Measurements from ENCODE around the gene PCDH12. TPM values are rescaled to one million over a fixed set of nuclear protein-coding genes. Genes with fewer than 3 reads are reported as not detected.

Gene PCDH12
- total and polyA plus RNA-seq, 8 donors, result 9.8 to 42.7 (median 37.4) TPM

DNA sequence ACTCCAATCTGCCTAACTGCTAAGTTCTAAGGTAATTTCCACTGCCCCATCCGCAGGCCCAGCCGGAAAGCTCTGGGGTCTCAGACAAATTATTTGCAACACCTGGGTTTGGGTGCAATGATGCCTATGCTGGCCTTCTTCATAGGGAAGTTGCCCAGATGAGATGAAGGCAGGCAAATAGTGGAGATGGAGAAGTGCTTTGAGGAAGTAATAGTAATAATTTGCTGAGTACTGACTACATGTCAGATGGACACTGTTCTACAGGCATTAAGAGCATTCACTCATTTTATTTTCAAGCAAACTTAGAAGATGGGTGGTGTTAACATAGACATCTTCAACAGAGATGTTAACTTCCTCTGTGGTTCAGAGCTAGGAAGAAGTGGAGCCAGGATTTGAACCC lies 3.8 kb downstream of the PCDH12 start:
- TF ChIP-seq, protein P1, sequence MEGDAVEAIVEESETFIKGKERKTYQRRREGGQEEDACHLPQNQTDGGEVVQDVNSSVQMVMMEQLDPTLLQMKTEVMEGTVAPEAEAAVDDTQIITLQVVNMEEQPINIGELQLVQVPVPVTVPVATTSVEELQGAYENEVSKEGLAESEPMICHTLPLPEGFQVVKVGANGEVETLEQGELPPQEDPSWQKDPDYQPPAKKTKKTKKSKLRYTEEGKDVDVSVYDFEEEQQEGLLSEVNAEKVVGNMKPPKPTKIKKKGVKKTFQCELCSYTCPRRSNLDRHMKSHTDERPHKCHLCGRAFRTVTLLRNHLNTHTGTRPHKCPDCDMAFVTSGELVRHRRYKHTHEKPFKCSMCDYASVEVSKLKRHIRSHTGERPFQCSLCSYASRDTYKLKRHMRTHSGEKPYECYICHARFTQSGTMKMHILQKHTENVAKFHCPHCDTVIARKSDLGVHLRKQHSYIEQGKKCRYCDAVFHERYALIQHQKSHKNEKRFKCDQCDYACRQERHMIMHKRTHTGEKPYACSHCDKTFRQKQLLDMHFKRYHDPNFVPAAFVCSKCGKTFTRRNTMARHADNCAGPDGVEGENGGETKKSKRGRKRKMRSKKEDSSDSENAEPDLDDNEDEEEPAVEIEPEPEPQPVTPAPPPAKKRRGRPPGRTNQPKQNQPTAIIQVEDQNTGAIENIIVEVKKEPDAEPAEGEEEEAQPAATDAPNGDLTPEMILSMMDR (IDR thresholded peaks at IDR 0.05), result no peak
- DNase-seq (no peak), ATAC-seq (peak; percentile 15)
- Histone ChIP-seq H3K27ac (peak overlapping the region in 1 of 2 donors; percentile 29), H3K4me3 (peak overlapping the region in 1 of 2 donors; percentile 30), H3K9me3 (no peaks in the 10 kb centered on the region), H3K36me3 (no peaks in the 10 kb centered on the region), H3K4me1 (peaks cover 15 to 48% of the 10 kb centered on the region in 2 donors), H3K27me3 (no peaks in the 10 kb centered on the region)
- intact Hi-C loops (cut with DNase I), result loop anchor here in 1 of 2 donors (10.0 kb wide), 1 partner anchor 69 kb away; no protein-coding TSS in a partner anchor

DNA sequence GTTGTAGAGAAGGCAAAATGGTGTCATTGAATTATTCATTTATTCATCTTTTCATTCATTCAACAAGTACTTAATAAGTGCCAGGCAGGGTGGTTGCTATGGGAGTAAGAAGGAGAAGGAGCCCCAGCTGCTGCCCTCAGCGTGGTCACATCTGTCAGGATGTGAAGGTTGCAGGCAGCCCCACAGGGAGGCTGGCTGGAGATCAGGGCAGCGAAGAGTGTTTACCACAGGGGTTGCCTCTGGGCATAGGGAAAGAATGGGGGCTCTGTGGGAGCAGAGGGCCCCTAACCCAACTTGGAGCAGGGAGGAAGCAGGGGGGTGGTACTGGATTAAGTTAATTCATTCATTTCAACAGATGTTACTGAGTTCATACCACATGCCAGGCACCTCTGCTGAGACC lies 6.0 kb downstream of the PCDH12 start:
- no peak for DNase-seq
- H3K36me3 ChIP-seq, result no peaks in the 10 kb centered on the region
- no peaks in the 10 kb centered on the region for H3K27me3 ChIP-seq
- TF ChIP-seq, protein P1 (IDR thresholded peaks at IDR 0.05), result no peak
- intact Hi-C loops (cut with DNase I), result loop anchor here in 1 of 2 donors (10.0 kb wide), 1 partner anchor 67 kb away; no protein-coding TSS in a partner anchor
- H3K27ac ChIP-seq, result peak overlapping the region in 1 of 2 donors; percentile 38
- peak overlapping the region in 1 of 2 donors; percentile 30 for H3K4me3 ChIP-seq
- no peak for ATAC-seq
- H3K9me3 ChIP-seq, result no peaks in the 10 kb centered on the region
- H3K4me1 ChIP-seq, result peaks cover 11 to 36% of the 10 kb centered on the region in 2 donors

DNA sequence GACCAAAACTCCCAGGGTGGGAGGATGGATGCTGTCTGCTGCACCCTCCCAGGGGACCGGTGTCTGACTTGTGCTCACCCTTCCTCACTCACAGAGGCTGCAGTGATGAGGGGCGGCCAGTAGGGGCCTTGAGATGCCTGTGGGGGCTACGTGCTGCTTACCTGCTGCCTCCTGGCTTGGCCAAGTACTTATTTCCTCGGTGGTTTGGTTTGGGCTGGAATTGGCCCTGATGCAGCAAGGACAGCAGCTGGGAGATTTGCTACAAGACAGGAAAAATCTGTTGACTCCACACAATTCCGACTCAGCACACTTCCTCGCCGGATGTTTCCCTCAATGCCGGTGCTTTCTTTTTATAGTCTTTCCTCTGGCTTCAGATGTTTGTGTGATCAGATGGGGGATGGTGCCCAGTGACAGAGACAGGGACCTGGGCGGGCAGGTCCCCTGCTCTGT lies 6.6 kb downstream of the PCDH12 start:
- DNase-seq (peak in 1 of 4 donors; percentile 60), ATAC-seq (no peak)
- H3K4me1 ChIP-seq, result peaks cover 11 to 43% of the 10 kb centered on the region in 2 donors
- H3K4me3 ChIP-seq, result no peak overlapping the region
- no peaks in the 10 kb centered on the region for H3K9me3 ChIP-seq
- TF ChIP-seq, protein P1 (IDR thresholded peaks at IDR 0.05), result peak in 1 of 2 donors; percentile 21
- H3K27ac ChIP-seq, result peak overlapping the region in 1 of 2 donors; percentile 38
- intact Hi-C loops (cut with DNase I), result loop anchor here in 1 of 2 donors (10.0 kb wide), 1 partner anchor 67 kb away; no protein-coding TSS in a partner anchor
- H3K27me3 ChIP-seq, result no peaks in the 10 kb centered on the region
- no peaks in the 10 kb centered on the region for H3K36me3 ChIP-seq

DNA sequence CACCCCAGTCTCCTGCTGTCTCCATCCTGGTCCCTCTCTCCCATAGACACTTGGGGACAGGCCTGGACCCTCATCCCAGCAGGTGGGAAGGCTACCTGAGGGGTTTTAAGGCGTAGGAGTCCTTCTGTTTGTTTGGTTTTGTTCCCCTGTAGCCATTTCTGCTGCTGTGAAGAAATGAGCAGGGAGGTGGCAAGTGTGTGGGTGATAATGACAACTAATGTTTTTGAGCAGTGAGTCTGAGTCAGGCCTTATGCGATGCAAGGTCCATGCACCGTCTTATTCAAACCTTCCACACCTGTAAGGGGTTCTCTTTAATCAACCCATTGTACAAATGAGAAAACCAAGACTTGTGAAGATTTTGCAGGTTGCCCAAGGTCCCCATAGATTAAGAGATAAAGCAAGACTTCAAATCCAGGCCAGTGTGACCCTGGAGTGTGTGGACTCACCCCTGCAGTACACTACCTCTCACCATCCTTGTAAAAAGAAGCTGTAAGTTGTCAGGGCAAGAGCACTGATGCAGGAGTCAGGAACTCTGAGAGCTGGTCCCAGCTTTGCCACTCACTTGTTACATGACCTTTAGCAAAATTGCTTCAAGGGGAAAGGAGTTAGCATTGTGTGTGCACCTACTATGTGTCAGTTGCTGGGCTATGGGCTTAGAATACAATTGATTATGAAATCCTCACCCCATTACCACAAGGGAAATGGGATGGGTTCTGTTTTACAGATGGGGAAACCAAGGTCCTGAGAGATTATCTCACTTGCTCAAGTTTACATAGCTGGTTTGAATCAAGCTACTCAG lies 7.6 kb downstream of the PCDH12 start:
- ATAC-seq, result no peak
- H3K27ac ChIP-seq, result peak overlapping the region in 1 of 2 donors; percentile 34
- no peaks in the 10 kb centered on the region for H3K36me3 ChIP-seq
- TF ChIP-seq, protein P1 (IDR thresholded peaks at IDR 0.05), result no peak
- intact Hi-C loops (cut with DNase I), result loop anchor here in 1 of 2 donors (10.0 kb wide), 1 partner anchor 66 kb away; no protein-coding TSS in a partner anchor
- DNase-seq, result no peak
- H3K27me3 ChIP-seq, result no peaks in the 10 kb centered on the region
- no peak overlapping the region for H3K4me3 ChIP-seq
- no peaks in the 10 kb centered on the region for H3K9me3 ChIP-seq
- H3K4me1 ChIP-seq, result peaks cover 11 to 52% of the 10 kb centered on the region in 2 donors

DNA sequence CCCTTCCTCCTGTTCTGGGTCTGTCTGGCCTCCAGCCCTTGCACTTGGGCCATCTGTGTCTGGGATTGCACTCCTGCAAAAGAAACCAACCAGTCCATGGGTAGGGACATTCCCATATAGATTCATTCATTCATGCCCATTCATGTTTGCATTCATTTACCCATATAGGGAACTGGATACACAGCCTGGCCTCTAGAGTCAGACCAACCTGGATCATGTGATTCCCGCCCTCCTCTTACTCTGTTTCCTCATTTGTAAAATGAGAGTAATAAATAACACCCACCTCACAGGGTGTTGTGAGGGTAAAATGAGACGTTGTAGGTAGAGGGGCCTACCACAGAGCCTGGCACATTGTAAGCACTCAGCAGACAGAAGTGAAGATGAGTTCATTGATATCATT lies 8.5 kb downstream of the PCDH12 start:
- TF ChIP-seq, protein P1 (IDR thresholded peaks at IDR 0.05), result no peak
- H3K27me3 ChIP-seq, result no peaks in the 10 kb centered on the region

More for the DNA sequence above, 8.5 kb downstream of the PCDH12 start:
- H3K36me3 ChIP-seq, result no peaks in the 10 kb centered on the region
- H3K27ac ChIP-seq, result no peak overlapping the region
- no peak for ATAC-seq
- intact Hi-C loops (cut with DNase I), result no loop called here
- no peak overlapping the region for H3K4me3 ChIP-seq
- peaks cover 11 to 56% of the 10 kb centered on the region in 2 donors for H3K4me1 ChIP-seq
- no peak for DNase-seq
- H3K9me3 ChIP-seq, result no peaks in the 10 kb centered on the region

Data from left lung (tissue), 10 donors.